ENCODE measurements around the gene CARHSP1.

CARHSP1 gene

GRCh38 chr16:8869212-8869987 is 594 bp upstream of the CARHSP1 start:
- no peak for DNase-seq

DNA sequence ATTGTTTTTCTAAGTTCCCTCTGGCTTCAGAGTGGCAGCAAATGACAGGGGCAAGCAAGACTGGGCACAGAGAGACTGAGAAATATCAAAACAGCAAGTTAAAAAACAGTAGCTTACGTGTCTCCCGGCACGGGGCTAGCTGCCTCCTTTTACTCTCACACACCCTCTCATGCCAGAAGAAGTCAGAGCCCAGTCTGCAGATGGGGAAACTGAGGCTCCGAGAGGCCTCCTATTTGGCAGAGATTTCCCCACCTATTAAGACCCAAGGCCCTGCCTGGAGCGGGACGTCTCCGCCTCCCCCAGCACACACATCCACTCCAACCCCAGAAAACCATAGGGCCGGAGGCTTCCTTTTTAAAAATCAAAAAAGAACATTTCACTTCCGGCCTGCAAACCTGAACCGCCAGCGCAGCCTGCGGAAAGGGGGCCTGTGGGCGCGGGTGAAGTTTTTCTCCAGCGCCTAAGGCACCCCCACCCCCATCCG is 832 bp downstream of the CARHSP1 start:
- DNase-seq = no peak

- DNase-seq = no peak
Measured at GRCh38 chr16:8867216-8867931, 1.4 kb downstream of the CARHSP1 start.

- DNase-seq = no peak
Measured at GRCh38 chr16:8866884-8867215, 2.0 kb downstream of the CARHSP1 start.

DNA sequence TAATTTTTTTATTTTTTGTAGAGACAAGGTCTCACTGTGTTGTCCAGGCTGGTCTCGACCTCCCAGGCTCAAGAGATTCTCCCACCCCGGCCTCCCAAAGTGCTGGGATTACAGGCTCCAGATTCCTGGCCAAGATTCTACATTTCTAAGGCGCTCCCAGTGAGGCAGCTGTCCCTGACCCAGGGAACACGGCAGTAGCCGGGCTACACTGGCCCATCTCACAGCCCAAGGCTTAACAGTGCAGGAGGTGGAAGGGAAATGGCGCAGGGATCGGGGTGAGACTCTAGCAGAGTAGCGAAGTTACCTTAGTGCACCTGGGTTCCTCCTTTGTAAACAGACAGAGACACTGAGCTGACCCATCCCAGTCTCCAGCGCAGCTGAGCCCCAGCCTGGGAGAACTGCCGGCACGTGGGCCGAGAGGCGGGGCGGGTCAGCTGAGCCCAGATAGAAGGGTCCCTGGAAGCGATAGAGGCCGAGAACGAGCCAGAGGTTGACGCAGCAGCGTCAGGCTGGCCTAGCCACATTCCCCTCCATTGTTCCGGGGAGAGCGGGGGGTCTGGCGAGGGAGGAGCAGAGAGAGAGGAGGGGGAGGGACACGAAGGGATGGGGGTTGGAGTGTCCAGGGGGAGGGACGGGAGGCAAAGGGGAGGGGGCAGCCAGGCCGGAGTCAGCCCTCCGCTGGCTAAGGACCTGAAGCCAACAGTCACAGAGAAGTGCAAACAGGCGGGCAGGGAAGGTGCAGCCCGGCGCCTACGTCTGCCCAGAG is 2.5 kb downstream of the CARHSP1 start:
- DNase-seq = no peak

- no peak for DNase-seq
Measured at GRCh38 chr16:8865145-8865882, 3.5 kb downstream of the CARHSP1 start.

GRCh38 chr16:8864480-8865110 is 4.2 kb downstream of the CARHSP1 start:
- no peak for DNase-seq

DNA sequence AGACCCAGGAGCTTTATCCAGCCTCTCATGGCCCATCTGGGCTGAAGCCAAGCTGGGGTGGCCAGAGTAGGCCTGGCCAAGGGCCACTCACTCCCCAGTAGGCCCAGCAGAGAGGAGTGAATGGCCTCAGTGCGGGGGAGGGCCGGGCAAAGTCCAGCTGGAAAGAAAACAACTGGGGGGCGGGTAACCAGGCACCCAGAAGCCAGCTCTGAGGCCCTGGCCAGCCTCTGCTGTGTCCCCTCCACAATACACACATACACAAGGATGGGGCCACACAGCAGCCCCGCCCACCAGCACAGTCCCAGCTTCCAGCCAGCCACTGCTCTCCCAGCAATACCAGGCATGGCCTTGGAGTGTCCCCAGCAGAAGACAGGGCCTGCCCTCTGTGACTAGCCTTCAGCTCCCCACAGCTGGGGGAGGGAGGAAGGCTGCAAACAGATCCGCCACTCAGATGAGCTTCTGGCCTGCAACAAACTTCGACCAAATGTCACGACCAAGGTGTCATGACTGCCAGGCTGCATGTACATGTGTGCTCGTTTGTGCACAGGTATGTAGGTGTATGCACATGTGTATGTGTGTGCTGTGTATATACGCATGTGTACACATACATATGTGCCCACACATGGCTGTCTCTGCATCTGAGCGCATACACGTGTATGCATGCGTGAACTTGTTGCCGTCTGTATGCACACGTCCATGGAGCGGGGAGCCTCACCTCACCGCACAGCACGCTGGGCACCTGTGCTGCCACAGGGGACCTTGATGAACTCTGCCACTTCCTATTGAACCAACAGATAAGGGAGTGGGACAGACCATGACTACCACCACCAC is 5.0 kb downstream of the CARHSP1 start:
- no peak for DNase-seq

DNA sequence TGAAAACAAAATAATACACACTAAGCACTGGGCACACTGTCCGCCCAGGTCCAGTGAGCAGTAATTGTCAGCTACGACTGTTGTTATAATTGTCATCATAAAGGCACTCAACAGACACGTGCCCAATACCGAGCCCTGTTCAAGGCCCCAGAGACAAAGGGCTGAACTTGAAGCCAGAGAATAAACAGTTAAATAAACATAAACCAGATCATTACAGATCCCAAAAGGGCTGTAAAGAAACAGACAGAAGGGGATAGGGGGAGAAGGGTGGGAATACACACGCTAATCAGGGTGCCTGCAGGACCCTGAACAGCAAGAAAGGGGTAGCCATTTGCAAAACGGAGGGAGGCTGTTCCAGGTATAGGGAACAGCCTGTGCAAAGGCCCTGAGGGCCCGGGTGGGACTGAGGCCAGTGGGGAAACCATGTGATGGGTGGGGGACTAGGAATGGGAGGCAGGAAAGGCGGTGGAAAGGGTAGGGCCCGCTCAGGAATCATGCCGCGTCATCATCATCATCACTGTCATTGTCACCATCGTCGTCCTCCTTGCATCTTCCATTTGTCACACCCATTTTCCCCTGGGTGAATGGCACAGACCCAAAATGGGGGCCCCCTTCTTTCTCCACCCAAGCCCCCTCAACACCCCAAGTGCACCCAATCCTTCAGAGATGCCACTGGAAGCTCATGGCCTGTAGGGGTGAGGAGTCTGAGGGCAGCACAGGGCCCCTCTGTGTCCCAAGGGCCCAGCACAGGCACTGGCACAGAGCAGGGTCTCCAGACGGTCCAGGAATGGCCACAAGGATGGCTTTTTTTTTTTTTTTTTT is 6.3 kb downstream of the CARHSP1 start:
- no peak for DNase-seq

DNA sequence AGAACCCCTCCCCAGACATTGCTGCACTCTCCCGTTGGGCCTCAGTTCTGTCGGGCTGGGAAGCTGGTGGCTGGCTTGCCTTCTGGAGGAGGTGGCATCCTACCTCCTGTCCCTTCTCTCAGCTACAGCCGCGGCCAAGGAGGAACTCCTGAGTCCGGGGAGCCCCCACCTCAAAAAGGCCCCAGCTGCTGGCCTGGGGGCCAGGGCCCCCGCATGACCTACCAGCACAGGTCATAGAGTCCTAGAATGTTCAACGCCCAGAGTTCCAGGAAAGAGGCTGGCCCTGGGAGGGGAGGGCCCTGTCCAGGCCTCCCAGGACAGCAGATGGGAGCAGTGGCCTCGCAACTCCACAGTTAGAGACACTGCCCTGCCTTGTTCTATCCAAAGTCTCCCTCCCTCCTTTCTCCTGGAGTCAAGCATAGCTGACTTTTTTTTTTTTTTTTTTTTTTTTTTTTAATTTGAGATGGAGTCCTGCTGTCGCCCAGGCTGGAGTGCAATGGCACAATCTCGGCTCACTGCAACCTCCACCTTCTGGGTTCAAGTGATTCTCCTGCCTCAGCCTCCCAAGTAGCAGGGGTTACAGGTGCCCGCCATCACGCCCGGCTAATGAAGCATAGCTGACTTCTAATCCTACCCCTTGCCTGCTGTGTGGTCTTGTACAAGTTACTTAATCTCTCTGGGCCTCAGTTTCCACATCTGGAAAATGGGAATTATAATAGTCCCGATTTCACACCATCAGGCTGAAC is 7.1 kb downstream of the CARHSP1 start:
- DNase-seq = no peak

- DNase-seq = no peak
Measured at GRCh38 chr16:8859913-8860881, 8.6 kb downstream of the CARHSP1 start.

- no peak for DNase-seq
Measured at GRCh38 chr16:8858994-8859912, 9.6 kb downstream of the CARHSP1 start.

GRCh38 chr16:8855972-8856371 is 12.8 kb downstream of the CARHSP1 start:
- no peak for DNase-seq

GRCh38 chr16:8855051-8855786 is 13.6 kb downstream of the CARHSP1 start:
- DNase-seq = no peak

DNA sequence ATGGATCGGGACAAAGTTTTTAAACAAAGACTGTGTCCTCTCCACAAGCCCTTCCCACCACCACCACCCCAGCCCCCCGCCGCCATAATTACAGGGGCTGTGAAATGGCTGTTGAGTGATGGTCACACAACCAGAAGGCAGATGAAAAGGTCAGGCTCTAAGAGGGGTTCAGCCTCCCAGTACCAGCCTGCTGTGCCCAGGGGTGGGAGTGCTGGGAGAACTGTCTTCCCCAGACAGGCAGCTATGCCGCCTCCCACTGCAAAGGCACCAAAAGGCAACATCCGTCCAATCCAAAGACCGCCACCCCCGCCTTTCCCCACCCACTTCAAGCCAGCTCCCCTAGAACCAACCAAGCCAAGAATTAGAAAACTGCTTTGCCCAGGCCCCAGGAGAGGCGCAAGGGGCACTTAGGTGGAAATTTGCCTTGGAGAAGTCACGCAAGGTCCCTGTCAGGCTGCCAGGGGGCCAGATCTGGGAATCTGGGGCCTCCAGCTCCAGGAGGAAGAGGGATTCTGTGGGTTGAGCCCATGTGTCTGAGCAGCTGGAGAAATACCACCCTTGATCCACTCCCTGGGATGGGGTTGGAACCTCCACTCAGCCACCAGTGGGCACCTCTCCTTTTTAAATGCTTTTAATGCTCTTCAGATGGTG is 14.4 kb downstream of the CARHSP1 start:
- DNase-seq = no peak

GRCh38 chr16:8853611-8854010 is 15.2 kb downstream of the CARHSP1 start:
- DNase-seq = no peak

All from NCI-H1436 treated with DMSO at 0.1 percent for 48 hours (cell line).